Activated B cell treated with CpG ODN at 0.5 μM for 24 hours (primary cell): Measurements from ENCODE around the gene SAMD3. TPM values are rescaled to one million over a fixed set of nuclear protein-coding genes. Genes with fewer than 3 reads are reported as not detected.
A peak's percentile ranks its signal among the peaks of the same experiment; 100 is the strongest.
"Not testable (repeated sequence)": the region's sequence is repeated elsewhere in the genome, so short reads cannot be mapped to it uniquely, and the experiment has no call there.

Experiments
- ATAC-seq: fragments of 200-7000 bp; cut with Tn5 transposase; one replicate; pipeline ENCODE4 v1.10.0; 2021; ENCODE audit warnings: low read depth, mild to moderate bottlenecking, moderate library complexity
- CTCF ChIA-PET: fragments of 350-600 bp; sonication (Branson Sonifier 250); formaldehyde crosslinking; loops from one replicate; lab custom pipeline; 2021; ENCODE audit warnings: antibody characterized with exemption; lab: Charles Lee
- POLR2A ChIA-PET: fragments of 350-600 bp; sonication (Branson Sonifier 250); formaldehyde crosslinking; loops from one replicate; lab custom pipeline; 2021; ENCODE audit warnings: antibody characterized with exemption; lab: Charles Lee
- DNase-seq: peaks from one replicate; pipeline ENCODE4 v3.0.0; 2022
- H3K27ac Mint-ChIP-seq: one replicate; pipeline ENCODE4 v1.8.0; 2020; ENCODE audit warnings: mixed read lengths
- H3K27me3 Mint-ChIP-seq: one replicate; pipeline ENCODE4 v1.8.0; 2021; ENCODE audit warnings: mixed read lengths
- H3K36me3 Mint-ChIP-seq: one replicate; pipeline ENCODE4 v1.8.0; 2021; ENCODE audit warnings: low read depth, mixed read lengths
- H3K4me1 Mint-ChIP-seq: one replicate; pipeline ENCODE4 v1.8.0; 2021; ENCODE audit warnings: mixed read lengths
- H3K4me3 Mint-ChIP-seq: one replicate; pipeline ENCODE4 v1.8.0; 2020; ENCODE audit warnings: mild to moderate bottlenecking, mixed read lengths
- H3K9me3 Mint-ChIP-seq: one replicate; pipeline ENCODE4 v1.8.0; 2020; ENCODE audit warnings: mixed read lengths
- intact Hi-C: fragments of 100-400 bp; cut with micrococcal nuclease; formaldehyde crosslinking; loops from one replicate; pipeline ENCODE4 v1.15.1; 2024
- total RNA-seq: library from RNA; stranded (reverse); gene quantifications from 2 replicates; pipeline ENCODE4 v1.2.3, GENCODE V29; 2022
- TF ChIP-seq, protein P1 (sequence below): fragments of 200-600 bp; IDR thresholded peaks from one replicate; pipeline ENCODE4 v1.8.0; 2022; ENCODE audit warnings: antibody characterized with exemption, mild to moderate bottlenecking

The SAMD3 gene, protein sequence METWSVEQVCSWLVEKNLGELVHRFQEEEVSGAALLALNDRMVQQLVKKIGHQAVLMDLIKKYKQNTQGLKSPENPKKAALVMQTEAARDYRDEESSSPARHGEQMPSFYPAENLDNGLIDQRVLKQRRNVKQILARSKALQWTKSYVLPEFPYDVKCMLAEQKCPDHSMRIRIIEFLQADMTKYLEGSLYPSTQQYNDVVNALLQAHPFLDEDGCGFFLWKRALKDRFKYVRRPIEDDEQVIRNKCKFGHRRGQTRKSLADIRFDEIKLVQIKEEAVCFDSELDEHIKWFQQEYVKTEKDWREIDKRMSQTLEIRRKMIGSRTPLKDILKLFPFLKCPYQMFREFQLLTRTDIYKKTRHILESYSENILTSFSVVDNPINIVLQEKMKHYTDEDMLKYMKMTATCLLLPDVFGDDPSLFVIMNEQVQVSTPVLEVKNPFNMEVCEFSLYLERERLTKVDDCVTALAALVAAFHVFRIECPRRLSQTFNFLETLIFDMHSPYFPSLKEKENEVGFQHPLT
- 0.37 TPM in 1 of 2 replicates, not detected in the other for total RNA-seq

DNA sequence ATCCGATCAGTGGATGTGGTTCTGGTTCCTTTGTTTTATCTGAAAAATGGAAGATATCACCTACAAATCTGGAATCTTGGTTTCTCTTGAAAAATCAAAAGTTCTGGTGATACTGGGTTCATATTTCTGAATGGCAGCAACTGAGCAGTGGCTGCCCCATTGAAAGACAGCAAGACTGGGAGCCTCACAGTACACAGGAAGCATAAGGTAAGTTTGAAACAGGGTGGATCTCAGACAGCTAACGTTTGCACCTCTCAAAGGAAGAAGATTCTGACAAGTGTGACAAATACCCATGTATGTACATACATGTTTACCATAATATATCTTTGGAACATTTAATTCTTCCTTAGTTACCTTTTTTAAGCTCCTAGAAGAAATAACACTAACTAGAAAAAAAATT, at the start of gene SAMD3:
TSS of gene SAMD3 (minus strand) at position 177 of the 400 bp plus-strand sequence. CDS start 7,678 bp downstream, outside the sequence.
- no peak for DNase-seq
- Mint-ChIP-seq H3K36me3 (no peaks in the 10 kb centered on the region), H3K9me3 (no peaks in the 10 kb centered on the region), H3K4me3 (peak within 1 kb of the TSS; percentile 19), H3K27ac (peak within 1 kb of the TSS; percentile 57), H3K27me3 (no peaks in the 10 kb centered on the region), H3K4me1 (peaks cover 17% of the 10 kb centered on the region)
- no peak for ATAC-seq
- POLR2A ChIA-PET, result no interaction called here
- CTCF ChIA-PET, result interaction anchor here (0.7 kb wide), 1 partner anchor 19 kb away, joined by 3 read pairs; no protein-coding TSS in a partner anchor
- intact Hi-C loops, result loop anchor here (5.0 kb wide), 2 partner anchors 60 to 90 kb away; no protein-coding TSS in a partner anchor
- TF ChIP-seq, protein P1, sequence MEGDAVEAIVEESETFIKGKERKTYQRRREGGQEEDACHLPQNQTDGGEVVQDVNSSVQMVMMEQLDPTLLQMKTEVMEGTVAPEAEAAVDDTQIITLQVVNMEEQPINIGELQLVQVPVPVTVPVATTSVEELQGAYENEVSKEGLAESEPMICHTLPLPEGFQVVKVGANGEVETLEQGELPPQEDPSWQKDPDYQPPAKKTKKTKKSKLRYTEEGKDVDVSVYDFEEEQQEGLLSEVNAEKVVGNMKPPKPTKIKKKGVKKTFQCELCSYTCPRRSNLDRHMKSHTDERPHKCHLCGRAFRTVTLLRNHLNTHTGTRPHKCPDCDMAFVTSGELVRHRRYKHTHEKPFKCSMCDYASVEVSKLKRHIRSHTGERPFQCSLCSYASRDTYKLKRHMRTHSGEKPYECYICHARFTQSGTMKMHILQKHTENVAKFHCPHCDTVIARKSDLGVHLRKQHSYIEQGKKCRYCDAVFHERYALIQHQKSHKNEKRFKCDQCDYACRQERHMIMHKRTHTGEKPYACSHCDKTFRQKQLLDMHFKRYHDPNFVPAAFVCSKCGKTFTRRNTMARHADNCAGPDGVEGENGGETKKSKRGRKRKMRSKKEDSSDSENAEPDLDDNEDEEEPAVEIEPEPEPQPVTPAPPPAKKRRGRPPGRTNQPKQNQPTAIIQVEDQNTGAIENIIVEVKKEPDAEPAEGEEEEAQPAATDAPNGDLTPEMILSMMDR, result no peak

DNA sequence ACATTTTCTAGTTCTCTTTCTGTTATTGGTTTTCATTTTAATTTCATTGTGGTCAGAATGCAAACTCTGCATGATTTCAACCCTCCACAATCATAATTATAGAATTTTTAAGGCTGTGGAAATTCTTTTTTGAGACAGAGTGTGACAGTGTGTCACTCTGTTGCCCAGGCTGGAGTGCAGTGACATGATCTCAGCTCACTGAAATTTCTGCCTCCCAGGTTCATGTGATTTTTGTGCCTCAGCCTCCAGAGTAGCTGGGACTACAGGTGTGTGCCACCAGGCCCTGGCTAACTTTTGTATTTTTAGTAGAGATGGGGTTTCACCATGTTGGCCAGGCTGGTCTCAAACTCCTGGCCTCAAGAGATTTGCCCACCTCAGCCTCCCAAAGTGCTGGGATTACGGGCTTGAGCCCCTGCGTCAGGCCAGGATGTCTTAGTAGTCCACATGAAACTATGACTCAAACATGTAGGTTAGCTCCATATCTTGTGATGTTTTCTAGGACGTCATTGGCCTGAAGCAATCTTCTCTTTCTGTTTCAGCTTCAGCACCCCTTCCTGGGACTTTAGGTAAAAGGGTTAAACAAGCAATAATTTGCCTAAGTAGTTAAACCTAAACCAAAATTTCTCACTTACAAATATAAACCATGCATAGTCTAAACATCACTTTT, 47.4 kb upstream of the SAMD3 start:
- Mint-ChIP-seq H3K27me3 (no peaks in the 10 kb centered on the region), H3K4me3 (no peak overlapping the region), H3K4me1 (peaks cover 12% of the 10 kb centered on the region), H3K9me3 (peaks cover 14% of the 10 kb centered on the region), H3K36me3 (peaks cover 9% of the 10 kb centered on the region), H3K27ac (no peak overlapping the region)
- CTCF ChIA-PET, result no interaction called here
- intact Hi-C loops, result loop anchor here (10.0 kb wide), 1 partner anchor 395 kb away; no protein-coding TSS in a partner anchor
- POLR2A ChIA-PET, result interaction anchor here (0.9 kb wide), 1 partner anchor 10 kb away, joined by 3 read pairs; no protein-coding TSS in a partner anchor
- DNase-seq, result no peak
- no peak for ATAC-seq
- TF ChIP-seq, protein P1, result no peak

DNA sequence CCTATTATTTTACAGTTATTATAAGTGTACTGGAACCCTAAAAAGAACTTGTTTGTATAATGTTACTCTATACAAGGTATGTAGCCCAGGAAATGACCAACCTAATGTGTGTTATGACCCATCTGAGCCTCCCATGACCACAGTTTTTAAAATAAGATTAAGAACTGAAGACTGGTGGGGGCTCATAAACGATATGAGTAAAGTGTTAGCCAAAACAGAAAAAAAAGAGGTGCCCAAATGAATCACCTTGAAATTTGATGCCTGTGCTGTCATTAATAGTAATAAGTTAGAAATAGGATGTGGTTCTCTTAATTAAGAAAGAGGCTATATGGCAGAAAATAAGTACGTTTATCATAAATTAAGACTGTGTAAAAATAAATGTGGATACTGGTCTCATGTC, 42.8 kb upstream of the SAMD3 start:
- H3K9me3 Mint-ChIP-seq, H3K36me3 Mint-ChIP-seq, POLR2A ChIA-PET, H3K27me3 Mint-ChIP-seq, H3K27ac Mint-ChIP-seq, DNase-seq, ATAC-seq, CTCF ChIA-PET, H3K4me3 Mint-ChIP-seq: not testable (repeated sequence)
- intact Hi-C loops, result loop anchor here (10.0 kb wide), 1 partner anchor 391 kb away; no protein-coding TSS in a partner anchor
- peaks cover 32% of the 10 kb centered on the region for H3K4me1 Mint-ChIP-seq

DNA sequence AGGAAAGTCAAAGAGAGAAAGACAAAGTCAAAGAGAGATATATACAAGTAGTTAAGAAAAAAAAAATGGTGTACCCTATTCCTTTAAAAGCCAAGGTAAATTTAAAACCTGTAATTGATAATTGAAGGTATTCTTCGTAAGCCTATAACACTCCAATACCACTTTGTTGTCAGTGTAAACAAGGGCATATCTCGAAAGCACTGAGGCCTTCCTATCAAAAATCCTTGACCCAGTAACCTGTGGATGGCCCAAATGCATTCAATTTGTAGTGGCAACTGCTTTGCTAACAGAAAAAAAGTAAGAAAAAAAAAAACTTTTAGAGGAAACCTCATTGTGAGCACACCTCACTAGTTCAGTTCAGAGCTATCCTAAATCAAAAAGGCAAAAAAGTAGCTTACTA, 39.3 kb upstream of the SAMD3 start:
- intact Hi-C loops, result loop anchor here (10.0 kb wide), 1 partner anchor 387 kb away; no protein-coding TSS in a partner anchor
- ChIA-PET POLR2A (no interaction called here), CTCF (no interaction called here)
- Mint-ChIP-seq H3K4me1 (peaks cover 46% of the 10 kb centered on the region), H3K27me3 (no peaks in the 10 kb centered on the region), H3K36me3 (peaks cover 2% of the 10 kb centered on the region), H3K4me3 (peak overlapping the region; percentile 85), H3K27ac (peak overlapping the region; percentile 95), H3K9me3 (peaks cover 2% of the 10 kb centered on the region)
- TF ChIP-seq, protein P1, result no peak
- ATAC-seq (no peak), DNase-seq (no peak)

DNA sequence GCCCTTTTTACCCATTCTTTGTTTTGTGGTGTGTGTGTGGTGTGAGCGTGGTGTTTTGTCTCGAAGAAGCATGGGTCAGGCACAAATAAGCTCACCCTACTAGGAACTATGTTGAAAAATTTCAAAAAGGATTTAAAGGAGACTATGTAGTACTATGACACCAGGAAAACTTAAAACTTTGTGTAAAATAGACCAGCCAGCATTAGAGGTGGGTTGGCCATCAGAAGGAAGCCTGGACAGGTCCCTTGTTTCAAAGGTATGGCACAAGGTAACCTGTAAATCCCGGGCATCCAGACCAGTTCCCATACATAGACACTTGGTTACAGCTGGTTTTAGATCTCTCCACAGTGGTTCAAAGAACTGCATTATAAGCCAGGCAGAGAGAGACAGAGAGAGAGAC, 38.8 kb upstream of the SAMD3 start:
- DNase-seq, H3K9me3 Mint-ChIP-seq, ATAC-seq, H3K27me3 Mint-ChIP-seq, CTCF ChIA-PET, H3K36me3 Mint-ChIP-seq, POLR2A ChIA-PET: not testable (repeated sequence)
- peak overlapping the region; percentile 85 for H3K4me3 Mint-ChIP-seq
- intact Hi-C loops, result loop anchor here (2.0 to 10.0 kb wide), 3 partner anchors 21 to 387 kb away; no protein-coding TSS in a partner anchor
- H3K4me1 Mint-ChIP-seq, result peaks cover 46% of the 10 kb centered on the region
- H3K27ac Mint-ChIP-seq, result peak overlapping the region; percentile 95

DNA sequence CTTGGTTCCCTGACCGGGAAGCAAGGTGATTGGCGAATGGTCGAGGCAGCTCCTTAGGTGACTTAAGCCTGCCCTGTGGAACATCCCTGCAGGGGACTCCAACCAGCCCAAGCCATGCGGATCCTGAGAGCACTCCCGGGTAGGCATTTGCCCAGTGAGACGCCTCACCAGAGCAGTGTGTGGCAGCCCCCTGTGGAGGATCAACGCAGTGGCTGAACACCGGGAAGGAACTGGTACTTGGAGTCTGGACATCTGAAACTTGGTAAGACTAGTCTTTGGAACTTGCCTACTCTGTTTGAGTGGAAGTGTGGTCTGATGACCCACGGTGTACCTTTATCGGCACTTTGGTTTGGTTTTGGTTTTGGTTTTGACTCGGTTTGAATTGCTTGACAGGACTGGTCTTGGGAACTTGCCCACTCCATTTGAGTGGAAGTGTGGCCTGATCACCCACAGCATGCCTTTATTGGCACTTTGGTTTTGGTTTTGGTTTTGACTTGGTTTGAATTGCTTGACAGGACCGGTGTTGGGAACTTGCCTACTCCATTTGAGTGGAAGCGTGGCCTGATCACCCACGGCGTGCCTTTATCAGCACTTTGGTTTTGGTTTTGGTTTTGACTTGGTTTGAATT, 38.0 kb upstream of the SAMD3 start:
- Mint-ChIP-seq H3K4me3 (peak overlapping the region; percentile 85), H3K27ac (peak overlapping the region; percentile 95), H3K4me1 (peaks cover 40% of the 10 kb centered on the region)
- intact Hi-C loops, result loop anchor here (2.0 to 10.0 kb wide), 3 partner anchors 22 to 386 kb away; no protein-coding TSS in a partner anchor
- CTCF ChIA-PET, H3K36me3 Mint-ChIP-seq, H3K9me3 Mint-ChIP-seq, H3K27me3 Mint-ChIP-seq: not testable (repeated sequence)
- POLR2A ChIA-PET, result interaction anchor here (1.1 kb wide), 1 partner anchor 9 kb away, joined by 3 read pairs; no protein-coding TSS in a partner anchor
- ATAC-seq (peak; percentile 51), DNase-seq (peak; percentile 27)

DNA sequence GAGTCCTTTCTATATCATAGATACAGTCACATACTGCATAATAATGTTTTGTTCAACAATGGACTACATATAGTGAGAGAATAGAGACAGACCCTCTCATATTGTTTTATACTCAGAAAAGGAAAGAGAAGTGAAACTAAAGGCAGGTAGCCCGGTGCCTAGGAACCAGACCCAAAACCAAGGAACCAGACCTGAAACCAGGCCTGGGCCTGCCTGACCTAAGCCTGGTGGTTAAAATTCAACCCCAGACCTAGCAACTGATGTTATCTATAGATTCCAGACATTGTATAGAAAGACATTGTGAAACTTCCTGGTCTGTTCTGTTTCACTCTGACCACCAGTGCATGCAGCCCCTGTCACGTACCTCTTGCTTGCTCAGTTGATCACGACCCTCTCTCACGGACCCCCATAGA, 37.3 kb upstream of the SAMD3 start:
- DNase-seq, CTCF ChIA-PET, H3K36me3 Mint-ChIP-seq, H3K9me3 Mint-ChIP-seq, H3K27me3 Mint-ChIP-seq: not testable (repeated sequence)
- peak; percentile 57 for ATAC-seq
- Mint-ChIP-seq H3K27ac (peak overlapping the region; percentile 95), H3K4me3 (peak overlapping the region; percentile 85), H3K4me1 (peaks cover 39% of the 10 kb centered on the region)
- intact Hi-C loops, result loop anchor here (2.0 to 10.0 kb wide), 3 partner anchors 23 to 385 kb away; no protein-coding TSS in a partner anchor
- POLR2A ChIA-PET, result interaction anchor here (1.1 kb wide), 1 partner anchor 10 kb away, joined by 3 read pairs; no protein-coding TSS in a partner anchor
